ENCODE results near the gene SAP30.

DNA sequence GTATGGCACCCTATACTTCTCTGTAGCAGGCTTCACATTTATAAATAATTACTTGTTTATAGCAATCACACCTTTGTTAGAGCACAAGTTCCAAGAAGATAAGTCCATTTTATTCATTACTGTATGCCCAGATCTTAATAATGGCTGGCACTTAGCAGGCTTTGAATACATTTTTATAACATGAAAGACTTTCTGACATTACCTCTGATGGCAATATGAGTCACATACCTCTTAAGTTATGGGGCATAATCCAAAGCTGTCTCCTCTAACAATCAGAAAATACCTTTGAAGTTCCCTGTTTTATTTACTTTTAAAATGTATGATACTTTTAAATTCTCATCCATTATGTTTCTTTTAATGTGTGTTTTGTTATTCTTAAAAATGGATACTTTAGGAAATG, 16.0 kb downstream of the SAP30 start:
- TF ChIP-seq POLR2A (IDR thresholded peaks at IDR 0.05; ENCODE audit: low read depth, low read length) (no peak), RAD21 (IDR thresholded peaks at IDR 0.05; ENCODE audit: low read length) (no peak), MAFK (IDR thresholded peaks at IDR 0.05; ENCODE audit: low read depth, low read length) (no peak), CEBPB (IDR thresholded peaks at IDR 0.05; ENCODE audit: low read depth, low read length) (no peak)
- TF ChIP-seq, protein P1, sequence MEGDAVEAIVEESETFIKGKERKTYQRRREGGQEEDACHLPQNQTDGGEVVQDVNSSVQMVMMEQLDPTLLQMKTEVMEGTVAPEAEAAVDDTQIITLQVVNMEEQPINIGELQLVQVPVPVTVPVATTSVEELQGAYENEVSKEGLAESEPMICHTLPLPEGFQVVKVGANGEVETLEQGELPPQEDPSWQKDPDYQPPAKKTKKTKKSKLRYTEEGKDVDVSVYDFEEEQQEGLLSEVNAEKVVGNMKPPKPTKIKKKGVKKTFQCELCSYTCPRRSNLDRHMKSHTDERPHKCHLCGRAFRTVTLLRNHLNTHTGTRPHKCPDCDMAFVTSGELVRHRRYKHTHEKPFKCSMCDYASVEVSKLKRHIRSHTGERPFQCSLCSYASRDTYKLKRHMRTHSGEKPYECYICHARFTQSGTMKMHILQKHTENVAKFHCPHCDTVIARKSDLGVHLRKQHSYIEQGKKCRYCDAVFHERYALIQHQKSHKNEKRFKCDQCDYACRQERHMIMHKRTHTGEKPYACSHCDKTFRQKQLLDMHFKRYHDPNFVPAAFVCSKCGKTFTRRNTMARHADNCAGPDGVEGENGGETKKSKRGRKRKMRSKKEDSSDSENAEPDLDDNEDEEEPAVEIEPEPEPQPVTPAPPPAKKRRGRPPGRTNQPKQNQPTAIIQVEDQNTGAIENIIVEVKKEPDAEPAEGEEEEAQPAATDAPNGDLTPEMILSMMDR (conservative IDR thresholded peaks at IDR 0.05; ENCODE audit: low read depth, low read length) = no peak
- TF ChIP-seq, protein P2, sequence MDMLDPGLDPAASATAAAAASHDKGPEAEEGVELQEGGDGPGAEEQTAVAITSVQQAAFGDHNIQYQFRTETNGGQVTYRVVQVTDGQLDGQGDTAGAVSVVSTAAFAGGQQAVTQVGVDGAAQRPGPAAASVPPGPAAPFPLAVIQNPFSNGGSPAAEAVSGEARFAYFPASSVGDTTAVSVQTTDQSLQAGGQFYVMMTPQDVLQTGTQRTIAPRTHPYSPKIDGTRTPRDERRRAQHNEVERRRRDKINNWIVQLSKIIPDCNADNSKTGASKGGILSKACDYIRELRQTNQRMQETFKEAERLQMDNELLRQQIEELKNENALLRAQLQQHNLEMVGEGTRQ (IDR thresholded peaks at IDR 0.05; ENCODE audit: low read depth, low read length) = no peak
